Osteocyte (in vitro differentiated cells): Measurements from ENCODE around the gene NME7. TPM values are rescaled to one million over a fixed set of nuclear protein-coding genes. Genes with fewer than 3 reads are reported as not detected.

ENCODE experiments used
- DNase-seq: peaks from one replicate; pipeline ENCODE4 v3.0.0; 2021; ENCODE audit warnings: mixed read lengths; ENCODE audit not compliant: unreplicated experiment; ENCODE audit errors: extremely low spot score
- H3K27ac Mint-ChIP-seq: one replicate; pipeline ENCODE4 v1.8.0; 2021; ENCODE audit warnings: mild to moderate bottlenecking, mixed read lengths; ENCODE audit not compliant: unreplicated experiment
- H3K27me3 Mint-ChIP-seq: one replicate; pipeline ENCODE4 v1.8.0; 2021; ENCODE audit warnings: mixed read lengths; ENCODE audit not compliant: unreplicated experiment
- H3K36me3 Mint-ChIP-seq: one replicate; pipeline ENCODE4 v1.8.0; 2021; ENCODE audit warnings: mixed read lengths; ENCODE audit not compliant: unreplicated experiment
- H3K4me1 Mint-ChIP-seq: one replicate; pipeline ENCODE4 v1.8.0; 2021; ENCODE audit warnings: mixed read lengths; ENCODE audit not compliant: unreplicated experiment
- H3K4me3 Mint-ChIP-seq: one replicate; pipeline ENCODE4 v1.8.0; 2021; ENCODE audit warnings: mild to moderate bottlenecking, moderate library complexity, mixed read lengths; ENCODE audit not compliant: unreplicated experiment
- H3K9me3 Mint-ChIP-seq: one replicate; pipeline ENCODE4 v1.8.0; 2021; ENCODE audit warnings: mixed read lengths; ENCODE audit not compliant: unreplicated experiment
- total RNA-seq: library from RNA; stranded (reverse); gene quantifications from 2 replicates; pipeline ENCODE4 v1.2.1, GENCODE V29; 2021
- TF ChIP-seq, protein P1 (sequence below): fragments of 200-600 bp; sonication (generic); IDR thresholded peaks from 2 replicates; pipeline ENCODE4 v1.5.0; 2021; ENCODE audit warnings: antibody characterized with exemption, mild to moderate bottlenecking, moderate library complexity

The NME7 gene
- total RNA-seq, 1 donor from 2014 or later, result 20.5 TPM

DNA sequence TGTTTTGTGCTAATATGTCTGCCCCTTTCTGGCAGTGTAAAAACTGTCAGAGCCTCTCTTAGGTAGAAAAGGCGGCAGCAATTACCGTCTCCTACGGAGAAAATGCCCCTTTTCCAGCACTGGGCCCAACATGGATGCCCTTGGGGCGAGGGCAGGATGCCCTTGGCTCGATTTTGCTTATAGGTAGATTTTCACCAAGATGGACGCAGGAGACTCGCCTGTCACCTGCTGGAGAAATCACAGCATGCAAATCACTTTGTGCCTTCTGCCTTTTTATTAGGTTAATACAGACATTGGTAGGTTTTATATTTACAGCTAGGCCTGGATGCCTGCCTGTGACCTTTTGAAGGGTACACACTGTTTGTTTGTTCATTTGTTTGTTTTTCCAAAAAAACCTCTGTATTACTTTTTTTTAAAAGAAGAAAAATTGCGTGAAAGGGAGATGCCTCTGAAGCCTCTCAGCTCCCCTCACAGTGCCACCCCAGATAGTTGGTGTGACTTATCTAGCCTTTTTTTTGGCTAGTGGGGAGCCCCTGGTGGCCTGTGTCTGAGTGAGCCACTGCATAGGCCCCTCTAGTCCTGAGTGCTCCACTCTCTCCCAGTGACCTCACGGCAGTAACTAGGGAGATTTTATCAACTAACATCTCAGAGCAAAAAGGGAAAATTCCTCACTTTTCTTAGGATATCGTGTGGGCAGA is 258.6 kb downstream of the NME7 start:
- H3K4me1 Mint-ChIP-seq, result peaks cover 74% of the 10 kb centered on the region
- peak overlapping the region; percentile 85 for H3K4me3 Mint-ChIP-seq
- TF ChIP-seq, protein P1, sequence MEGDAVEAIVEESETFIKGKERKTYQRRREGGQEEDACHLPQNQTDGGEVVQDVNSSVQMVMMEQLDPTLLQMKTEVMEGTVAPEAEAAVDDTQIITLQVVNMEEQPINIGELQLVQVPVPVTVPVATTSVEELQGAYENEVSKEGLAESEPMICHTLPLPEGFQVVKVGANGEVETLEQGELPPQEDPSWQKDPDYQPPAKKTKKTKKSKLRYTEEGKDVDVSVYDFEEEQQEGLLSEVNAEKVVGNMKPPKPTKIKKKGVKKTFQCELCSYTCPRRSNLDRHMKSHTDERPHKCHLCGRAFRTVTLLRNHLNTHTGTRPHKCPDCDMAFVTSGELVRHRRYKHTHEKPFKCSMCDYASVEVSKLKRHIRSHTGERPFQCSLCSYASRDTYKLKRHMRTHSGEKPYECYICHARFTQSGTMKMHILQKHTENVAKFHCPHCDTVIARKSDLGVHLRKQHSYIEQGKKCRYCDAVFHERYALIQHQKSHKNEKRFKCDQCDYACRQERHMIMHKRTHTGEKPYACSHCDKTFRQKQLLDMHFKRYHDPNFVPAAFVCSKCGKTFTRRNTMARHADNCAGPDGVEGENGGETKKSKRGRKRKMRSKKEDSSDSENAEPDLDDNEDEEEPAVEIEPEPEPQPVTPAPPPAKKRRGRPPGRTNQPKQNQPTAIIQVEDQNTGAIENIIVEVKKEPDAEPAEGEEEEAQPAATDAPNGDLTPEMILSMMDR, result peak; percentile 24
- no peaks in the 10 kb centered on the region for H3K27me3 Mint-ChIP-seq
- H3K36me3 Mint-ChIP-seq, result peaks cover 15% of the 10 kb centered on the region
- peak overlapping the region; percentile 90 for H3K27ac Mint-ChIP-seq
- no peaks in the 10 kb centered on the region for H3K9me3 Mint-ChIP-seq
- DNase-seq, result no peak

DNA sequence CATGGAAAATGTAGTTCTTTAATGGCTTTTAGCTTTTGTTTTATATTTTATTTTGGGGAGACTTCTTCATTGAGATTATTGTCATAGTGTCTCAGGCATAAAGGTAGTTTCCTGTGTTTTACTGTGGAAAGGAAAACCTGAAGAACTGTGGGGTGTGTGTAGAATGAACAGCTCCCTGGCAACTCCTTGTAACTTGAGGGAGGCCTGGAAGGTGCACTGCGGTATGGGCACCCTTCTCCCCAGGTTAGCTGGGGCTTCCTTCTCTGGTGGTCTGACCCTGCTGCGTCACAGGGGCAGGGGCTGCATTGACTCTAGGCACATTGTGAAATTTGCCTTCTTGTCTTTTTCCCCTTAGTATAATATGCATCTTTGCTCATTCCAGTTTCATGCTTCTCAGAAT is 259.4 kb downstream of the NME7 start:
- Mint-ChIP-seq H3K27ac (peak overlapping the region; percentile 90), H3K4me1 (peaks cover 66% of the 10 kb centered on the region), H3K27me3 (no peaks in the 10 kb centered on the region), H3K36me3 (peaks cover 10% of the 10 kb centered on the region), H3K4me3 (peak overlapping the region; percentile 85), H3K9me3 (no peaks in the 10 kb centered on the region)
- DNase-seq, result no peak
- TF ChIP-seq, protein P1, result no peak

DNA sequence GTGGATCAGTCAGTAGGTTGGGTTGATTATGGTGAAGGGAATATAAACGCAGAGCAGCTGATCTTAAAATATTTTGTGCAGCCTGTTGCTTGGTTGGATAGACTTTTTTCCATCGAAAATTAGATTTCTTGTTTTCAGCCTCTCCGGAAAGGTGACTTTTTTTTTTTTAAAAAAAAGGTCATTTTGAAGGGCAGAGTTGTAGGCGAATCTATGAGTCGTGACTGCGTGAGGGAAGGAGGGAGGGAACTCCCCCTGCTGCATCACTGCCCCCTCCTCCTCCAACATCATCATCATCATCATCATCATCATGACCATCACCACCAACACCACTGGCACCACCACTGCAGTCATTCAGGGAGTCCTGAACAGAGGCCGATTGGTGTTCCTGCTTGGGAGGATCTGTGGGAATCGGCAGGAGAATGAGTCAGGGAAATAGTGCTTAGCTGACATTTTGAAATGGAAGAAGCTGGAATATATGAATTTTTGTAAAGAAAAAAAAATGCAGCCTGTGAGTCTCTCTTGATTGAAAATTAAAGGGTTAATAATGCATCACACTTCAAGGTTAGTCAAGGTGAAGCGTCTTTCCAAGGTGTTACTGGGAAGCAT is 259.9 kb downstream of the NME7 start:
- no peaks in the 10 kb centered on the region for H3K27me3 Mint-ChIP-seq
- no peaks in the 10 kb centered on the region for H3K9me3 Mint-ChIP-seq
- DNase-seq, result no peak
- peak overlapping the region; percentile 85 for H3K4me3 Mint-ChIP-seq
- H3K27ac Mint-ChIP-seq, result peak overlapping the region; percentile 90
- peaks cover 10% of the 10 kb centered on the region for H3K36me3 Mint-ChIP-seq
- H3K4me1 Mint-ChIP-seq, result peaks cover 61% of the 10 kb centered on the region
- TF ChIP-seq, protein P1, result no peak

DNA sequence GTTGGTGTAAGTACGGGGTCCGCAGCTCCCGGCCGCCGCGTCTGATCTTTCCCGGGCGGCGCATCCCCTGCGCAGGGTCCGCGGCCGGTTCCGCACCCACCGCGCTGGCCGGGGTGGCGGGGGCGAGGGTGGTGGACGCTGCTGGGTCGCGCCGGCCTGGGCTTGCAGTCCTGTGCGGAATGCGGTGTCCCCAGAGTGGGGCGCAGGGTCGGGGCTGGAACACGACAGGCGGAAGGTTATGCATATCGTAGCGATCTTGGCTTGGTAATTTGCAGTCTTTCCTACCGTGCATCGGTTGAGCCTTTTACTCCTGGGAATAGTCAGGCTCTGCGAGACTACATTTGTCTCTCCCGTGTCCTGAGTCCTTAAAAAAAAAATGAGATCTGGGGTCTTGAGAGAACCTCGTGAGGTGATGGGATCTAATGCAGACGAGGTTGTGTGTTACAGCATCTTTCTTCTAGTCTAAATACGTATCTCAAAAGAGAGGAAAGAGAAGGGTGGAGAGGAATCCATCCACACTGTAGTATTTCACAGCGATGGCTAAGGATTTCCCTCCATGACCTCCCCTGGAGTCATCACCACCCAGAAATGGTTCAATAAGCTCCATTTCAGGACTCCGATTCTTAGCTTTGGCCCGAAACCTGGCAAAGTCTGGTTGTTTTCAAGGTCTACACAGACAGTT is 260.5 kb downstream of the NME7 start:
- Mint-ChIP-seq H3K27me3 (no peaks in the 10 kb centered on the region), H3K4me1 (peaks cover 54% of the 10 kb centered on the region), H3K27ac (peak overlapping the region; percentile 90), H3K36me3 (peaks cover 5% of the 10 kb centered on the region), H3K9me3 (no peaks in the 10 kb centered on the region), H3K4me3 (peak overlapping the region; percentile 85)
- DNase-seq, result no peak
- TF ChIP-seq, protein P1, result no peak
